Glomerular endothelial cell (primary cell): Measurements from ENCODE around the gene PP2D1. TPM values are rescaled to one million over a fixed set of nuclear protein-coding genes. Genes with fewer than 3 reads are reported as not detected.
"Not testable (repeated sequence)": the region's sequence is repeated elsewhere in the genome, so short reads cannot be mapped to it uniquely, and the experiment has no call there.

Source experiments
- DNase-seq: peaks from one replicate; pipeline ENCODE4 v3.0.0-alpha.2; 2011; ENCODE audit warnings: low read depth, low spot score; ENCODE audit errors: extremely low read depth
- total RNA-seq: library from RNA; depleted of rRNA; stranded (reverse); fragments of >200 nt; gene quantifications from 2 replicates; pipeline ENCODE4 v1.2.3, GENCODE V29; 2015

Gene PP2D1
- total RNA-seq, 1 donor from 2014 or later: not detected

- DNase-seq: no peak
These were observed 28.6 kb upstream of the PP2D1 start for GRCh38 chr3:20040548-20041196.

DNA sequence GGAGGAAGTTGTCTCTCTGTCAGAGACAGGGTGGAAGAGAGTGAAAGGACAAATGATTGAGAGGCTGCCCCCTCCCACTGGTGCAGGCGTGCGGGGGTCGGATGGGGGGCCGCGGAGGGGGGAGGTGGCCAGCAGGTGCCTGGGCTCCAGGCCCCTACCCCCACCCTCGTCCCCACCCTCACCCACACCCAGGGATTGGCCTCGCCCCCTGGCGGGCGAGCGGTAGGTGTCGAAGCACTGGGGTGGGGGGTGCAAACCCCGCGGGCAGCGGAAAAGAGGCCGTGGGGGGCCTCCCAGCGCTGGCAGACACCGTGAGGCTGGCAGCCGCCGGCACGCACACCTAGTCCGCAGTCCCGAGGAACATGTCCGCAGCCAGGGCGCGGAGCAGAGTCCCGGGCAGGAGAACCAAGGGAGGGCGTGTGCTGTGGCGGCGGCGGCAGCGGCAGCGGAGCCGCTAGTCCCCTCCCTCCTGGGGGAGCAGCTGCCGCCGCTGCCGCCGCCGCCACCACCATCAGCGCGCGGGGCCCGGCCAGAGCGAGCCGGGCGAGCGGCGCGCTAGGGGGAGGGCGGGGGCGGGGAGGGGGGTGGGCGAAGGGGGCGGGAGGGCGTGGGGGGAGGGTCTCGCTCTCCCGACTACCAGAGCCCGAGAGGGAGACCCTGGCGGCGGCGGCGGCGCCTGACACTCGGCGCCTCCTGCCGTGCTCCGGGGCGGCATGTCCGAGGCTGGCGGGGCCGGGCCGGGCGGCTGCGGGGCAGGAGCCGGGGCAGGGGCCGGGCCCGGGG lies 27.9 kb upstream of the PP2D1 start, which contains the start of gene KAT2B:
KAT2B (plus strand) TSS at position 682 of the 783 bp plus-strand sequence; CDS start at position 714, 32 bp downstream.
- DNase-seq: no peak

- no peak for DNase-seq
These were observed 27.4 kb upstream of the PP2D1 start for GRCh38 chr3:20039466-20039764.

GRCh38 chr3:20038699-20039465 lies 26.8 kb upstream of the PP2D1 start:
- DNase-seq: no peak

GRCh38 chr3:20037255-20037996 lies 25.4 kb upstream of the PP2D1 start:
- no peak for DNase-seq

GRCh38 chr3:20035019-20035418 lies 23.0 kb upstream of the PP2D1 start:
- DNase-seq: no peak

DNA sequence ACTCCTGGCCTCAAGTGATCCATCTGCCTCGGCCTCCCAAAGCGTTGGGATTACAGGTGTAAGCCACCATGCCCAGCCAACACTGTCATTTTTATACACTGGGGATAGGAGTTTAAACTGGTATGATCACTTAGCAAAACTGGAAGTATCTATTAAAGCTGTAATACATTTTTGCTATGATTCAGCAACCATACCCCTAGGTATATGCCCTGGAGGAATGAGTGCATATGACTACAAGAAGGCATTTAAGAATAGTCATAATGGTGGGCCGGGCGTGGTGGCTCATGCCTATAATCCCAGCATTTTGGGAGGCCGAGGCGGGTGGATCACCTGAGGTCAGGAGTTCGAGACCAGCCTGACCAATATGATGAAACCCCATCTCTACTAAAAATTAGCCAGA lies 19.9 kb upstream of the PP2D1 start:
- DNase-seq: not testable (repeated sequence)

- DNase-seq: no peak
These were observed 16.9 kb upstream of the PP2D1 start for GRCh38 chr3:20028905-20029331.

DNA sequence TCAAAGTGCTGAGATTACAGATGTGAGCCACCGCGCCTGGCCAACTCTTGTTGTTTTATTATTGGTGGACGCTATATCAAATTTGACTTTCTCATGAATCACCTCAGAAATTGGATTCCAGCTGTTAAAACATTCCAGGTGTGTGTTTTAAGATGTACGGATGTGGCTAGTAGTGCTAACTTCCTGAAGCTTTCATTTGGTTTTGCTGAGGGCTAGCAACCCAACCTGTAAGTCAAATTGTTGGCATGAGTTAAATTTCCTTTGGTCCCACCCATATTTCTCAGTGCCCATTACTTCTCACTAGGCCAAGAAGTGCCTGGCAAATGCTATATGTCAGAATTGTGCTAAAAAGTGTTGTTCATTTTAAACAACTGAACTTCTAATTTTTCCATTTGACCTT lies 15.1 kb upstream of the PP2D1 start:
- DNase-seq: no peak

GRCh38 chr3:20023623-20024405 lies 11.8 kb upstream of the PP2D1 start:
- no peak for DNase-seq

- DNase-seq: no peak
These were observed 11.0 kb upstream of the PP2D1 start for GRCh38 chr3:20022954-20023622.

GRCh38 chr3:20016076-20016475 lies 4.0 kb upstream of the PP2D1 start:
- DNase-seq: not testable (repeated sequence)

- no peak for DNase-seq
These were observed 3.5 kb upstream of the PP2D1 start for GRCh38 chr3:20015525-20015924.

GRCh38 chr3:20013396-20013795 lies 1.3 kb upstream of the PP2D1 start:
- DNase-seq: no peak

- no peak for DNase-seq
These were observed 3.4 kb downstream of the PP2D1 start for GRCh38 chr3:20008646-20009045.

- no peak for DNase-seq
These were observed 4.1 kb downstream of the PP2D1 start for GRCh38 chr3:20007960-20008359.

GRCh38 chr3:20001932-20002331 lies 10.1 kb downstream of the PP2D1 start:
- no peak for DNase-seq

- DNase-seq: no peak
These were observed 14.6 kb downstream of the PP2D1 start for GRCh38 chr3:19997502-19997901.

GRCh38 chr3:19994796-19995195 lies 17.3 kb downstream of the PP2D1 start:
- no peak for DNase-seq

- not testable (repeated sequence) for DNase-seq
These were observed 23.2 kb downstream of the PP2D1 start for GRCh38 chr3:19988904-19989303.
